CD4-positive, alpha-beta T cell treated with Interferon alpha-2 for 1 hour (primary cell): ENCODE results near the gene UBN1.

Experiments used
- DNase-seq, 2 donors: peaks; one replicate each; pipeline ENCODE4 v3.0.0-alpha.2; 2020 to 2022

Gene UBN1

GRCh38 chr16:4814542-4815173 lies 32.6 kb upstream of the UBN1 start:
- DNase-seq: no peak

- no peak for DNase-seq
Observed at GRCh38 chr16:4820652-4821051, 26.6 kb upstream of the UBN1 start.

GRCh38 chr16:4825196-4825595 lies 22.1 kb upstream of the UBN1 start:
- no peak for DNase-seq

GRCh38 chr16:4826526-4826925 lies 20.8 kb upstream of the UBN1 start:
- DNase-seq: no peak

- DNase-seq: no peak
Observed at GRCh38 chr16:4826980-4827379, 20.3 kb upstream of the UBN1 start.

- DNase-seq: no peak
Observed at GRCh38 chr16:4828567-4829321, 18.5 kb upstream of the UBN1 start.

GRCh38 chr16:4830408-4830807 lies 16.9 kb upstream of the UBN1 start:
- DNase-seq: no peak

GRCh38 chr16:4831616-4832015 lies 15.7 kb upstream of the UBN1 start:
- no peak for DNase-seq

GRCh38 chr16:4832698-4833343 lies 14.5 kb upstream of the UBN1 start:
- DNase-seq: no peak

- no peak for DNase-seq
Observed at GRCh38 chr16:4833584-4833983, 13.7 kb upstream of the UBN1 start.

GRCh38 chr16:4836727-4837126 lies 10.6 kb upstream of the UBN1 start:
- DNase-seq: no peak

- no peak for DNase-seq
Observed at GRCh38 chr16:4837733-4838501, 9.4 kb upstream of the UBN1 start.

GRCh38 chr16:4839942-4840341 lies 7.3 kb upstream of the UBN1 start:
- DNase-seq: no peak

- no peak for DNase-seq
Observed at GRCh38 chr16:4840984-4841383, 6.3 kb upstream of the UBN1 start.

GRCh38 chr16:4846503-4846900 lies 779 bp upstream of the UBN1 start:
- peak; percentile 12 to 22 for DNase-seq

GRCh38 chr16:4847774-4848587 lies 700 bp downstream of the UBN1 start:
- peak; percentile 20 to 42 for DNase-seq

- no peak for DNase-seq
Observed at GRCh38 chr16:4850211-4850610, 2.9 kb downstream of the UBN1 start.

- no peak for DNase-seq
Observed at GRCh38 chr16:4852221-4852872, 5.1 kb downstream of the UBN1 start.

GRCh38 chr16:4855371-4855770 lies 8.1 kb downstream of the UBN1 start:
- DNase-seq: no peak

- DNase-seq: no peak
Observed at GRCh38 chr16:4855804-4856203, 8.5 kb downstream of the UBN1 start.

- no peak for DNase-seq
Observed at GRCh38 chr16:4859190-4859899, 12.1 kb downstream of the UBN1 start.
